Activated CD8-positive, alpha-beta memory T cell treated with anti-CD3 and anti-CD28 coated beads for 24 hours (primary cell): ENCODE measurements around the gene GADD45A.
"Not testable (repeated sequence)": the region's sequence is repeated elsewhere in the genome, so short reads cannot be mapped to it uniquely, and the experiment has no call there.

Experiments
- DNase-seq: peaks from one replicate; pipeline ENCODE4 v3.0.0-alpha.2; 2020

Gene GADD45A, protein sequence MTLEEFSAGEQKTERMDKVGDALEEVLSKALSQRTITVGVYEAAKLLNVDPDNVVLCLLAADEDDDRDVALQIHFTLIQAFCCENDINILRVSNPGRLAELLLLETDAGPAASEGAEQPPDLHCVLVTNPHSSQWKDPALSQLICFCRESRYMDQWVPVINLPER

DNA sequence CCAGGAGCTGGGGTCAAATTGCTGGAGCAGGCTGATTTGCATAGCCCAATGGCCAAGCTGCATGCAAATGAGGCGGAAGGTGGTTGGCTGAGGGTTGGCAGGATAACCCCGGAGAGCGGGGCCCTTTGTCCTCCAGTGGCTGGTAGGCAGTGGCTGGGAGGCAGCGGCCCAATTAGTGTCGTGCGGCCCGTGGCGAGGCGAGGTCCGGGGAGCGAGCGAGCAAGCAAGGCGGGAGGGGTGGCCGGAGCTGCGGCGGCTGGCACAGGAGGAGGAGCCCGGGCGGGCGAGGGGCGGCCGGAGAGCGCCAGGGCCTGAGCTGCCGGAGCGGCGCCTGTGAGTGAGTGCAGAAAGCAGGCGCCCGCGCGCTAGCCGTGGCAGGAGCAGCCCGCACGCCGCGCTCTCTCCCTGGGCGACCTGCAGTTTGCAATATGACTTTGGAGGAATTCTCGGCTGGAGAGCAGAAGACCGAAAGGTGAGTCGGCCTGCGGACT is at the start of gene GADD45A:
Gene GADD45A, plus strand, starts transcription at position 135 of the 491 bp plus-strand sequence. Its CDS starts 294 bp downstream, at position 429.
- DNase-seq, result peak; percentile 94

GRCh38 chr1:67636146-67636545 is 48.9 kb upstream of the GADD45A start:
- DNase-seq, result no peak

DNA sequence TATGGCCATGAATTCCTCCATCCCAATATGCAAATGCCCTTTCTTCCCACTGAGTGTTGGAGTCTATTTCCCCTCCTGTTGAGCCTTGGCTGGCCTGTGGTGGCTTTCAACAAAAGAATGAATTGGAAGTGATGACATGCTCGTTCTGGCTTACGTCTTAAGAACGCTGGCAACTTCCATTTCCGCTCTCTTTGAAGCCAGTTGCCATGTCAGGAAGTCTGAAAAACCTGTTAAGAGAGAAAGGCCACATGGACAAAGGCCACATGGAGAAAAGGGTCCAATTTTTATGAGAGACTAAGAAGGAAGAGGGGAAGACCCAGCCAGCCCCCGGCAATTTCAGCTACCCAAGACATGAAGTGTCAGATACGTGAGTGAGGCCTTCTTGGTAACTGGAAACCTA is 45.6 kb upstream of the GADD45A start:
- no peak for DNase-seq

DNA sequence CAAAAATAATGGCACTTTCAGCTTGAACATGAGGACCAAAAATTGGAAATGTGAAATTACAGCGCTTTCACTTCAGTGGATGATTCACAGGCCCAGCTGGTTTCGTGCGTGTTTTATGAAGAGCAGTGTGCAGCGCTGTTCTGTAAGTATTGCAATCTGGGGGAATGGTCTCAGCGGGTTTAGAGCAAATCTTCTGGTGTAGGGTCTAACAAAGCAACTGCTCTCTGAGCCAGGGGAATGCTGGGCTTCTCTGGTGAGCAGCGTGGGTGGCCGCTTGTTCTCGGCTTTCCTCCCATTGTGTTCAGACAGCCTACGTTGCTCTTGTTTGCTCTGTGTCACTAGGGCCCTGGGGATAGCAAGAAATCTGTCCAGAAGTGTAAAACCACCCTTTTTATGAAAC is 42.4 kb upstream of the GADD45A start:
- DNase-seq, result no peak

DNA sequence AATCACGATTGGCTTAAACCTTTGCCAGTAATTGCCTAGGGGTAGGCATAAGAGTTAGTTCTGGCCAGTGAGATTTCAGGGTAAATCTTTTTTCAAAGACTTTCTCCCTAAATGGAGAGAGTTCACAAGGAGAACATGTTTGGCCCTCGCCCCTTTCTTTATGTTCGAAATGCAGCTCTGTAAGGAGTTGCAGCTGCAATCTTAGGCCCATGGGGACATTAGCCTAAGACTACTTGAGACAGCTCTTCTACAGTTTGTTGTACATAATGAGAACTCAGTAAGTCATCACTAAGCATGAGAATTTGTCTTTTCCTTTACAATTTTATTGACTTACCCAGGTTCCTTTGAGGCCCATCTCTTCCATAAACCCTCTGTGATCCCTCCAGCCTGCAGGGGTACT is 40.4 kb upstream of the GADD45A start:
- no peak for DNase-seq

- no peak for DNase-seq
Measured at GRCh38 chr1:67645495-67646144, 39.4 kb upstream of the GADD45A start.

GRCh38 chr1:67646145-67647035 is 38.6 kb upstream of the GADD45A start:
- DNase-seq, result no peak

- no peak for DNase-seq
Measured at GRCh38 chr1:67647036-67647798, 37.8 kb upstream of the GADD45A start.

- DNase-seq, result no peak
Measured at GRCh38 chr1:67647814-67648358, 37.1 kb upstream of the GADD45A start.

DNA sequence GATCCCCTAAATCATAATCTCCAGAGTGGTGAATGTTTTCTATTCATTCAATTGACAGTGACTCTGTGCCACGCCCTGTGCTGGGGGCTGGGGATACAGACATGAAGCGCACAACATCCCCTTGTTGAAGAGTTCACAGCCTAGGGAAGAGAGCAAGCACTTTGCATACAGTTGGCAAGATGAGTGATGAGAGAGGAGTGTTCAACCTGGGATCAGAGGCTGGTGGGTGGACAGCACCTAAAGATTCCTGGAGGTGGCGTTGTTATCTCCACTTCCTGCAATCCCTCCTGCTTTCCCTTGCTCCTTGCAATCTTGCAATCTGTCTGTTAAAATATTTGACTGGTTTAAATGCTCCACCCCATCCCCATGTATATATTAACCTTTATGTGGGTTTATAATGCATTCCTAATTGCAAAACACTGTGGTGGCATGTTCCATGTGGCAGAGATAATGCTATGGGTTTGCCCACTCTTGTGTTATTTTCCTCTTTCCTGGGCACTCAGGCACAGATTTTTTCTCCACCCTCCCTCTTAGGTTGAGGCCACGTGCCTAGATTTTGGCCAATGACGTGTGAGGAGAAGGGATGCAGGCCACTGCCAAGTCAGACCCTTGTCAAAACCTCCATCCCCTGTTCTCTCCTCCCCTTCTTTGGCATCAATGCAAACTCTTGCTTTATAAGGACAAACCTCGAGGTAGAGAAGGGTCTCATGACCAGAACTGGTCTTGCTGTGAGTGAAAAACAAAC is 36.2 kb upstream of the GADD45A start:
- DNase-seq, result no peak

GRCh38 chr1:67650061-67650460 is 34.9 kb upstream of the GADD45A start:
- no peak for DNase-seq

DNA sequence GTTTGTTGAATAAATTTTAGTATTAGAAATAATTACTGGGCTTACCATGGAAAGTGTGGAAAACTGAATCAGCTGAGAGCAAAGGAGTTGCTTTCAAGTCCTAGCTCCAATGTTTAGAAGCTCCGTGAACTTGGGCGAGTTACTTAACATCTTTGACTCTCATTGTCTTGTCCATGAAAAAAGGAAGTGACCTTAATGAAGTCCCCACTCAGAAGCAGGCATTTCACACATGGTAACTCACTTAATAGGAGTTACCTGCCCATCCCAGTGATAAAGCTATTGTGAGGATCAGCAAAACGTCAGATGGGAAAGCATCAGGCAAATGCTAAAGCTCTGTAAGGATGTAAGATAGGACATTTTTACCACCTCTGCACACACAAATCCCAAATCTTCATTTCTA is 34.0 kb upstream of the GADD45A start:
- DNase-seq, result no peak

DNA sequence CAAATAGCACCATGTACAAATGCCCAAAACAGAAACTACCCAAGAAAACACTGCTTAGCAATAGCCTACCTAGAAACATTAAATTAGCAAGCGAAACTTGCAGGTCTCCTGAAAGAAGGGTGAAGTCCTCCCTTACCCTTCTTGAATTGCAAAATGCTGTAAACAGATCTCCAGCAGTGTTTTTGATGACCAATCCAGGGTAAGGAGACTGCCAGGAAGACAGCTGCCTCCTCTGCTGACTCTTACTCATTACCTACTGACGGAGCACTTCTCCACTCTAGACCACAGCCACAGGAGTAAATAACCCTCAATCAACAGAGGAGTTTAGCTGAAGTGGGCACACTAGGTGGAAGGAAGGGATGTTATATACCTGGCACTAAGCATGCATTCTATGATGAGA is 32.2 kb upstream of the GADD45A start:
- DNase-seq, result no peak

- no peak for DNase-seq
Measured at GRCh38 chr1:67653304-67653703, 31.7 kb upstream of the GADD45A start.

GRCh38 chr1:67655581-67655980 is 29.4 kb upstream of the GADD45A start:
- no peak for DNase-seq

GRCh38 chr1:67657152-67657551 is 27.8 kb upstream of the GADD45A start:
- not testable (repeated sequence) for DNase-seq

- DNase-seq, result no peak
Measured at GRCh38 chr1:67659229-67659628, 25.8 kb upstream of the GADD45A start.

GRCh38 chr1:67662884-67663283 is 22.1 kb upstream of the GADD45A start:
- no peak for DNase-seq

DNA sequence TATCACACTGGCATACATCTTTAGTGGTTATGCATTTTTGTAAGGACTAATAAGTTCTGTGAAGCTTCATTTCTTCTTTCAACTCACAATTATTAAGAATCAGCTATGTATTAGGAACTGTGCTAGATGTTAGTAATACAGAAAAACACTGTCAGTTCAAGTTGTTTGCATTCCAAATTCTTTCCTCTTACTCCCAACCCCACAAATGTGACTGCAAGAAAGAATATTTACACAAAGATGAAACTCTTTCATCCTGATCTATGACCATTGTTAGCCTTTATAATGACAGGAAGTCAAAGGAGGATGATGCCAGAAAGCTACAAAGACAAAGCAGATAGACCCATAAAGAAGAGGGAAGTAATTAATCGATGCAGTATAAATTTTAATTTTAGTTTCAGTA is 21.0 kb upstream of the GADD45A start:
- no peak for DNase-seq

- DNase-seq, result not testable (repeated sequence)
Measured at GRCh38 chr1:67665307-67665706, 19.7 kb upstream of the GADD45A start.

GRCh38 chr1:67666636-67667035 is 18.4 kb upstream of the GADD45A start:
- DNase-seq, result no peak

DNA sequence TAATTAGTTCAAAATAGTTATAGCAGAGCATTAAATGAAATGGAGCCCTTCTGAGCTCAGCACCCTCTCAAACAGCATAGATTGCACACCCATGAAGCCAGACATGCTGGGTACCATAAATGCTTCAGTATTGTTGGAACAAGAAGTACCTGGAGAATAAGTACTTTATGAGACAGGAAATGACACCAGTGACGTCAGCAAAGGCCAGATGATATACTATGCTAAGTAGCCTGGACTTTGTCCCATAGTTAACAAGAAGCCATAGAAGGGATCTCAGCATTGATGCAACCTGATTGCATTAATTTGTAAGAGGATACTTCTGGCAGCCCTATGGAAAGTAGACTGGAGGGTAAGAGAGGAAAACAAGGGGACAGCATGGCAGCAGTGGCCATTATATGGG is 16.3 kb upstream of the GADD45A start:
- no peak for DNase-seq
